Measurements from ENCODE around the gene C2orf15. TPM values are rescaled to one million over a fixed set of nuclear protein-coding genes. Genes with fewer than 3 reads are reported as not detected.
"Not testable (repeated sequence)": the region's sequence is repeated elsewhere in the genome, so short reads cannot be mapped to it uniquely, and the experiment has no call there.

C2orf15 gene
- total RNA-seq, 4 donors from 2014 or later, result 0.49 to 1.2 (median 0.86) TPM

DNA sequence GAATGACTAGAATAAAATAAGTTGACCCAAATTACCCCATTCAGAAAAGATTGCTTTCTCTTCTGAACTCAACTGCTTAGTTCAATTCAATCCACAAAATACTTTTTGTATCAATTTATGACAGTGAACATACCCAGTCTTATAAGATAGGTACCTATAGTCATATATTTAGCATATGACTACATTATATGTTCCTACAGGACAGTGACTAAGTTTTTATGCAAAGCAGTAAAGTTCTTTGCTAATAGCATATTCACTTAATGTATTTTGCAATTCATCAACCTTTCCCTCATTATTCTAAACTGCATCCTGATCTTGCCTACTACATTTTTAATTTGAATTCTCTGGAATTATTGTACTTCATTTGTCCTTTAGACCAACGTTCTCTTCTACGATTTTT lies 30.3 kb upstream of the C2orf15 start:
- 72 to 76% methylated on average over 2 of the region's 2 CpGs for WGBS, 2 donors

DNA sequence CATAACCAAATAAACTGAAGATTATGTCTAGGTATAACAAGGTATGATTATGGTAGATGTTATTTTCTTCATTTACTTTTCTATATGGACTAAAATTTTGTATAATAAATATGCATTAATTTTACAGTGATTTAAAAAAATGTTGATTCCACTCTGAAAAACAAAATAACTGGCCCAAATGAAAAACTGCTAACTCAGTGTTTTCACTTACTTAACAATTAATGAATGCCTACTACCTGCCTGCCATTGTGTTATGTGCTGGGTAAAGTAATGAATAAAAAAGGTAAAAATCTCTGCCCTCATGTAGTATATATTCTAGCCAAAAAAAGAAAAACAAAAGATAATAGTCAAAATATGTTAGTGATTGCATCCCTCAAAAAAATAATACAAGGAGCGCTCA lies 29.6 kb upstream of the C2orf15 start:
- intact Hi-C loops (cut with DNase I), result no loop called here
- WGBS, 2 donors, result 69 to 70% methylated on average over 1 of the region's 1 CpG
- H3K4me3 ChIP-seq, result no peak overlapping the region

More for the DNA sequence above, 30.3 kb upstream of the C2orf15 start:
- no peaks in the 10 kb centered on the region for H3K9me3 ChIP-seq
- TF ChIP-seq POLR2A (IDR thresholded peaks at IDR 0.05), result no peak
- TF ChIP-seq, protein P1, sequence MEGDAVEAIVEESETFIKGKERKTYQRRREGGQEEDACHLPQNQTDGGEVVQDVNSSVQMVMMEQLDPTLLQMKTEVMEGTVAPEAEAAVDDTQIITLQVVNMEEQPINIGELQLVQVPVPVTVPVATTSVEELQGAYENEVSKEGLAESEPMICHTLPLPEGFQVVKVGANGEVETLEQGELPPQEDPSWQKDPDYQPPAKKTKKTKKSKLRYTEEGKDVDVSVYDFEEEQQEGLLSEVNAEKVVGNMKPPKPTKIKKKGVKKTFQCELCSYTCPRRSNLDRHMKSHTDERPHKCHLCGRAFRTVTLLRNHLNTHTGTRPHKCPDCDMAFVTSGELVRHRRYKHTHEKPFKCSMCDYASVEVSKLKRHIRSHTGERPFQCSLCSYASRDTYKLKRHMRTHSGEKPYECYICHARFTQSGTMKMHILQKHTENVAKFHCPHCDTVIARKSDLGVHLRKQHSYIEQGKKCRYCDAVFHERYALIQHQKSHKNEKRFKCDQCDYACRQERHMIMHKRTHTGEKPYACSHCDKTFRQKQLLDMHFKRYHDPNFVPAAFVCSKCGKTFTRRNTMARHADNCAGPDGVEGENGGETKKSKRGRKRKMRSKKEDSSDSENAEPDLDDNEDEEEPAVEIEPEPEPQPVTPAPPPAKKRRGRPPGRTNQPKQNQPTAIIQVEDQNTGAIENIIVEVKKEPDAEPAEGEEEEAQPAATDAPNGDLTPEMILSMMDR (IDR thresholded peaks at IDR 0.05), result no peak
- no peak for DNase-seq
- H3K27ac ChIP-seq, result no peak overlapping the region
- H3K36me3 ChIP-seq, result no peaks in the 10 kb centered on the region
- H3K4me3 ChIP-seq, result no peak overlapping the region
- no peaks in the 10 kb centered on the region for H3K4me1 ChIP-seq
- no peaks in the 10 kb centered on the region for H3K27me3 ChIP-seq
- intact Hi-C loops (cut with DNase I), result no loop called here

GRCh38 chr2:99112617-99113016 lies 28.9 kb upstream of the C2orf15 start:
- TF ChIP-seq, protein P1 (IDR thresholded peaks at IDR 0.05), result no peak
- no peak for TF ChIP-seq POLR2A (IDR thresholded peaks at IDR 0.05)
- 58 to 61% methylated on average over 4 of the region's 4 CpGs for WGBS, 2 donors
- no peaks in the 10 kb centered on the region for H3K27me3 ChIP-seq
- no peaks in the 10 kb centered on the region for H3K9me3 ChIP-seq
- H3K4me1 ChIP-seq, result no peaks in the 10 kb centered on the region
- DNase-seq, result no peak
- H3K4me3 ChIP-seq, result no peak overlapping the region
- H3K27ac ChIP-seq, result no peak overlapping the region
- no peaks in the 10 kb centered on the region for H3K36me3 ChIP-seq
- intact Hi-C loops (cut with DNase I), result no loop called here

More for the DNA sequence above, 29.6 kb upstream of the C2orf15 start:
- H3K9me3 ChIP-seq, result no peaks in the 10 kb centered on the region
- no peak for DNase-seq
- H3K27me3 ChIP-seq, result no peaks in the 10 kb centered on the region
- no peak overlapping the region for H3K27ac ChIP-seq
- no peak for TF ChIP-seq POLR2A (IDR thresholded peaks at IDR 0.05)
- TF ChIP-seq, protein P1 (IDR thresholded peaks at IDR 0.05), result no peak
- H3K36me3 ChIP-seq, result no peaks in the 10 kb centered on the region
- H3K4me1 ChIP-seq, result no peaks in the 10 kb centered on the region

DNA sequence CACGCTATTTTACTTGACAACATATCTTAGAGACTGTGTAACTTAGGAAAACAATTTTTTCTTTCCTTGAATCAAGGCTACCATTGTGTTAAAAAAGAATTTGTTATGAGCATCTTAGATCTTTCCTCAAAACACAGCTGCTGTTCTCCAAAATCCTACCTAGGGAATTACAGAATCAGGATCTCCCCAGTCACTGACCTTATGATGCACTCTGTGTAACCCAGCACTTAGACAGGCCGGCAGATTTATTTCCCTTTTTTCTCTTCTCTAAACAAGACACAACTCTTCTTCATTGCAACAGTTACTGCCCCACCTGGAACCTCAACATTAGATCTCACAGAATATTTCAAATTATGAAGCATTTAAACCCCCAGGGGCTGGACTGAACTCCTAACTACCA lies 13.5 kb upstream of the C2orf15 start:
- no peak for TF ChIP-seq POLR2A (IDR thresholded peaks at IDR 0.05)
- TF ChIP-seq, protein P1 (IDR thresholded peaks at IDR 0.05), result no peak
- WGBS, 2 donors, result 73 to 78% methylated on average over 2 of the region's 2 CpGs
- no peak overlapping the region for H3K27ac ChIP-seq

DNA sequence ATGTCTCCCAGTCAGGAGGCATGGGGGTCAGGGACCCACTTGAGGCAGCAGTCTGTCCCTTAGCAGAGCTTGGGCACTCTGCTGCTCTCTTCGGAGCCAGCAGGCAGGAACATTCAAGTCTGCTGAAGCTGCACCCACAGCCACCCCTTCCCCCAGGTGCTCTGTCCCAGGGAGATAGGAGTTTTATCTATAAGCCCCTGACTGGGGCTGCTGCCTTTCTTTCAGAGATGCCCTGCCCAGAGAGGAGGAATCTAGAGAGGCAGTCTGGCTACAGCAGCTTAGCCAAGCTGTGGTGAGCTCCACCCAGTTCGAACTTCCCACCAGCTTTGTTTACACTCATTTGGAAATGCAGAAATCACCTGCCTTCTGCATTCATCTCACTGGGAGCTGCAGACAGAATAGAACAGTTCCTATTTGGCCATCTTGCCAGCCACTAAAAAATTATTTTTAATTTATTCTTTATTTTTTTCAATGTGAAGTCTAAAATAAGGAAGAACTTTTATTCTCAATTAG lies 6.4 kb upstream of the C2orf15 start:
- peaks cover 0 to 48% (median 22%) of the 10 kb centered on the region in 3 donors for H3K9me3 ChIP-seq
- H3K27ac ChIP-seq; H3K36me3 ChIP-seq; H3K4me3 ChIP-seq; H3K27me3 ChIP-seq; DNase-seq; intact Hi-C loops (cut with DNase I); H3K4me1 ChIP-seq: not testable (repeated sequence)
- WGBS, 2 donors, result 80 to 81% methylated on average over 1 to 2 of the region's 2 CpGs

More for the DNA sequence above, 13.5 kb upstream of the C2orf15 start:
- DNase-seq, result no peak
- peaks cover 0 to 63% (median 29%) of the 10 kb centered on the region in 3 donors for H3K9me3 ChIP-seq
- no peak overlapping the region for H3K4me3 ChIP-seq
- no peaks in the 10 kb centered on the region for H3K4me1 ChIP-seq
- H3K36me3 ChIP-seq, result peaks cover 0 to 26% (median 0%) of the 10 kb centered on the region in 3 donors
- intact Hi-C loops (cut with DNase I), result no loop called here
- H3K27me3 ChIP-seq, result no peaks in the 10 kb centered on the region

DNA sequence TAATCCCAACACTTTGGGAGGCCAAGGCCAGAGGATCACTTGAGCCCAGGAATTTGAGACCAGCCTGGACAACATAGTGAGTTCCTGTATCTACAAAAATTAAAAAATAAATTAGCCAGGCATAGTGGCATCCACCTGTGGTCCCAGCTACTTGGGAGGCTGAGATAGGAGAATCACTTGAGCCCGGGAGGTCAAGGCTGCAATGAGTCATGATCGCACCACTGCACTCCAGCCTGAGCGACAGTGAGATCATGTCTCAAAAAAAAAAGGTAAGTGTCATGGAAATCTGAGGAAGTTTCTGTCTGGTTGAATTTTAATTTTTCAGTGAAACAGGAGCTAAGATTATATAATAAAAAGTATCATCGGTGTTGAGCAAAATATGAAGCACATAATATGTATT lies 2.5 kb upstream of the C2orf15 start:
- 95 to 96% methylated on average over 4 of the region's 4 CpGs for WGBS, 2 donors
- TF ChIP-seq, protein P1 (IDR thresholded peaks at IDR 0.05), result no peak
- no peak for TF ChIP-seq POLR2A (IDR thresholded peaks at IDR 0.05)

More for the DNA sequence above, 2.5 kb upstream of the C2orf15 start:
- Histone ChIP-seq H3K27me3 (no peaks in the 10 kb centered on the region), H3K4me1 (peaks cover 5 to 21% (median 8%) of the 10 kb centered on the region in 3 donors), H3K4me3 (no peak overlapping the region), H3K9me3 (peaks cover 0 to 11% (median 5%) of the 10 kb centered on the region in 3 donors), H3K36me3 (peaks cover 0 to 7% (median 0%) of the 10 kb centered on the region in 3 donors), H3K27ac (no peak overlapping the region)
- intact Hi-C loops (cut with DNase I), result no loop called here
- DNase-seq, result no peak
